CD4-positive, alpha-beta memory T cell (primary cell): ENCODE measurements around the gene OR4D2. TPM values are rescaled to one million over a fixed set of nuclear protein-coding genes. Genes with fewer than 3 reads are reported as not detected.

Source experiments
- CTCF ChIA-PET: fragments of 350-600 bp; sonication (Branson Sonifier 250); formaldehyde crosslinking; loops from one replicate; lab custom pipeline; 2021; ENCODE audit warnings: inconsistent platforms; ENCODE audit not compliant: partially characterized antibody; lab: Charles Lee
- POLR2A ChIA-PET: fragments of 350-600 bp; sonication (Branson Sonifier 250); formaldehyde crosslinking; loops from one replicate; lab custom pipeline; 2021; ENCODE audit not compliant: partially characterized antibody; lab: Charles Lee
- DNase-seq, 5 donors: peaks; one replicate each; pipeline versions ENCODE4 v3.0.0 to v3.0.0-alpha.2; 2020 to 2022; ENCODE audit warnings: mixed read lengths in 1 of 5
- H3K27ac ChIP-seq: one replicate; pipeline ENCODE4 v1.7.0; 2013; ENCODE audit warnings: low read depth, low read length
- H3K27me3 ChIP-seq: 2 replicates; pipeline ENCODE4 v1.7.0; 2013; ENCODE audit warnings: mild to moderate bottlenecking, low read length, moderate library complexity; ENCODE audit not compliant: insufficient read depth
- H3K36me3 ChIP-seq: 2 replicates; pipeline ENCODE4 v1.7.0; 2013; ENCODE audit warnings: mild to moderate bottlenecking, low read length, moderate library complexity; ENCODE audit not compliant: insufficient read depth
- H3K4me1 ChIP-seq: 2 replicates; pipeline ENCODE4 v1.7.0; 2013; ENCODE audit warnings: mild to moderate bottlenecking, low read length, moderate library complexity; ENCODE audit not compliant: insufficient read depth
- H3K4me3 ChIP-seq, 2 donors: one replicate each; pipeline ENCODE4 v1.7.0; 2013; ENCODE audit warnings: low read length in 2 of 2, mild to moderate bottlenecking in 1 of 2
- H3K9me3 ChIP-seq, 2 donors: one replicate each; pipeline ENCODE4 v1.7.0; 2013; ENCODE audit warnings: low read length in 2 of 2, control low read depth in 1 of 2; ENCODE audit not compliant: control insufficient read depth in 1 of 2
- H3K27ac Mint-ChIP-seq, 7 donors: one replicate each; pipeline ENCODE4 v1.8.0; 2020 to 2021; ENCODE audit warnings: mixed read lengths in 7 of 7, mild to moderate bottlenecking in 6 of 7, inconsistent platforms in 3 of 7, moderate library complexity in 3 of 7
- H3K27me3 Mint-ChIP-seq, 2 donors: one replicate each; pipeline ENCODE4 v1.8.0; 2020 to 2021; ENCODE audit warnings: mixed read lengths in 2 of 2
- H3K36me3 Mint-ChIP-seq, 2 donors: one replicate each; pipeline ENCODE4 v1.8.0; 2020 to 2021; ENCODE audit warnings: mixed read lengths in 2 of 2, inconsistent platforms in 1 of 2, mild to moderate bottlenecking in 1 of 2
- H3K4me1 Mint-ChIP-seq, 4 donors: one replicate each; pipeline ENCODE4 v1.8.0; 2020 to 2021; ENCODE audit warnings: mixed read lengths in 4 of 4, mild to moderate bottlenecking in 1 of 4
- H3K4me3 Mint-ChIP-seq, 8 donors: one replicate each; pipeline ENCODE4 v1.8.0; 2020 to 2021; ENCODE audit warnings: mixed read lengths in 8 of 8, mild to moderate bottlenecking in 7 of 8, moderate library complexity in 6 of 8, inconsistent platforms in 3 of 8
- H3K9me3 Mint-ChIP-seq, 8 donors: one replicate each; pipeline ENCODE4 v1.8.0; 2020 to 2021; ENCODE audit warnings: mixed read lengths in 8 of 8, mild to moderate bottlenecking in 5 of 8, inconsistent platforms in 3 of 8, moderate library complexity in 1 of 8
- intact Hi-C: fragments of 100-400 bp; cut with micrococcal nuclease; formaldehyde crosslinking; loops from one replicate; pipeline ENCODE4 v1.15.1; 2023
- polyA plus RNA-seq, 2 donors: library from polyadenylated mRNA; unstranded; fragments of 300-500 nt; fragmentation: Illumina TruSeq; gene quantifications; one replicate each; pipeline ENCODE4 v1.2.3, GENCODE V29; 2021
- total RNA-seq, 2 experiments: library from RNA; stranded (reverse); gene quantifications; one replicate each; pipeline ENCODE4 v1.2.3, GENCODE V29; 2021

The OR4D2 gene
- total and polyA plus RNA-seq, 4 experiments from 2014 or later = not detected

- POLR2A ChIA-PET = no interaction called here
- no peak overlapping the region for H3K27ac ChIP-seq
- intact Hi-C loops = no loop called here
- no peaks in the 10 kb centered on the region for H3K9me3 Mint-ChIP-seq
- H3K4me3 ChIP-seq = no peak overlapping the region
- peaks cover 2 to 14% of the 10 kb centered on the region in 2 donors for H3K27me3 Mint-ChIP-seq
- H3K4me3 Mint-ChIP-seq = no peak overlapping the region
- H3K4me1 ChIP-seq = no peaks in the 10 kb centered on the region
- no peaks in the 10 kb centered on the region for H3K4me1 Mint-ChIP-seq
- no peak for DNase-seq
- no peaks in the 10 kb centered on the region for H3K36me3 Mint-ChIP-seq
- no peaks in the 10 kb centered on the region for H3K36me3 ChIP-seq
- peaks cover 4% of the 10 kb centered on the region for H3K27me3 ChIP-seq
- peak overlapping the region in 1 of 7 donors; percentile 19 for H3K27ac Mint-ChIP-seq
- CTCF ChIA-PET = interaction anchor here (0.7 to 2.7 kb wide), 4 partner anchors 9 to 814 kb away, joined by 3 to 17 read pairs (median 4); no protein-coding TSS in a partner anchor
- no peaks in the 10 kb centered on the region for H3K9me3 ChIP-seq
Observed at GRCh38 chr17:58191241-58191896, 24.6 kb downstream of the OR4D2 start.

GRCh38 chr17:58192612-58193011, 25.8 kb downstream of the OR4D2 start, which contains the start of gene EPX:
Gene EPX (plus strand): TSS chr17:58192726. CDS start chr17:58192847, 121 bp downstream.
- CTCF ChIA-PET = interaction anchor here (1.2 kb wide), 1 partner anchor 57 kb away, joined by 4 read pairs; no protein-coding TSS in a partner anchor
- Mint-ChIP-seq H3K9me3 (no peaks in the 10 kb centered on the region), H3K4me3 (no peak within 1 kb of the TSS), H3K27me3 (peaks cover 5 to 15% of the 10 kb centered on the region in 2 donors), H3K36me3 (no peaks in the 10 kb centered on the region), H3K4me1 (no peaks in the 10 kb centered on the region), H3K27ac (no peak within 1 kb of the TSS)
- Histone ChIP-seq H3K27ac (no peak within 1 kb of the TSS), H3K27me3 (peaks cover 4% of the 10 kb centered on the region), H3K4me1 (no peaks in the 10 kb centered on the region), H3K36me3 (no peaks in the 10 kb centered on the region), H3K4me3 (no peak within 1 kb of the TSS), H3K9me3 (no peaks in the 10 kb centered on the region)
- POLR2A ChIA-PET = no interaction called here
- no peak for DNase-seq
- intact Hi-C loops = no loop called here

GRCh38 chr17:58193641-58194255, 27.0 kb downstream of the OR4D2 start:
- POLR2A ChIA-PET = no interaction called here
- H3K27me3 ChIP-seq = peaks cover 4% of the 10 kb centered on the region
- CTCF ChIA-PET = interaction anchor here (1.3 kb wide), 1 partner anchor 8 kb away, joined by 3 read pairs; no protein-coding TSS in a partner anchor

GRCh38 chr17:58195518-58196123, 28.8 kb downstream of the OR4D2 start:
- CTCF ChIA-PET = interaction anchor here (0.7 kb wide), 2 partner anchors 54 to 986 kb away, joined by 3 to 4 read pairs; no protein-coding TSS in a partner anchor

More at GRCh38 chr17:58193641-58194255, 27.0 kb downstream of the OR4D2 start:
- Mint-ChIP-seq H3K27me3 (peaks cover 12 to 19% of the 10 kb centered on the region in 2 donors), H3K4me1 (no peaks in the 10 kb centered on the region), H3K27ac (no peak overlapping the region), H3K4me3 (no peak overlapping the region), H3K9me3 (no peaks in the 10 kb centered on the region), H3K36me3 (no peaks in the 10 kb centered on the region)
- DNase-seq = no peak
- Histone ChIP-seq H3K4me3 (no peak overlapping the region), H3K27ac (no peak overlapping the region), H3K4me1 (no peaks in the 10 kb centered on the region), H3K9me3 (no peaks in the 10 kb centered on the region), H3K36me3 (no peaks in the 10 kb centered on the region)
- intact Hi-C loops = no loop called here

GRCh38 chr17:58196610-58197009, 29.8 kb downstream of the OR4D2 start:
- H3K4me1 ChIP-seq = no peaks in the 10 kb centered on the region
- ChIA-PET CTCF (no interaction called here), POLR2A (no interaction called here)
- Mint-ChIP-seq H3K27ac (no peak overlapping the region), H3K4me1 (peaks cover 0 to 5% (median 1%) of the 10 kb centered on the region in 4 donors), H3K4me3 (no peak overlapping the region), H3K27me3 (peaks cover 11 to 12% of the 10 kb centered on the region in 2 donors), H3K9me3 (peaks cover 0 to 2% (median 0%) of the 10 kb centered on the region in 8 donors), H3K36me3 (no peaks in the 10 kb centered on the region)
- DNase-seq = no peak
- no peaks in the 10 kb centered on the region for H3K36me3 ChIP-seq
- no peaks in the 10 kb centered on the region for H3K9me3 ChIP-seq
- no peak overlapping the region for H3K27ac ChIP-seq
- intact Hi-C loops = no loop called here
- no peaks in the 10 kb centered on the region for H3K27me3 ChIP-seq
- H3K4me3 ChIP-seq = no peak overlapping the region

More at GRCh38 chr17:58195518-58196123, 28.8 kb downstream of the OR4D2 start:
- POLR2A ChIA-PET = no interaction called here
- intact Hi-C loops = no loop called here
- H3K27me3 ChIP-seq = no peaks in the 10 kb centered on the region
- Mint-ChIP-seq H3K36me3 (no peaks in the 10 kb centered on the region), H3K27me3 (peaks cover 12 to 19% of the 10 kb centered on the region in 2 donors), H3K4me3 (no peak overlapping the region), H3K27ac (no peak overlapping the region), H3K9me3 (peaks cover 0 to 2% (median 0%) of the 10 kb centered on the region in 8 donors), H3K4me1 (peaks cover 0 to 5% (median 1%) of the 10 kb centered on the region in 4 donors)
- H3K27ac ChIP-seq = no peak overlapping the region
- no peaks in the 10 kb centered on the region for H3K36me3 ChIP-seq
- DNase-seq = no peak
- no peaks in the 10 kb centered on the region for H3K9me3 ChIP-seq
- H3K4me3 ChIP-seq = no peak overlapping the region
- no peaks in the 10 kb centered on the region for H3K4me1 ChIP-seq

GRCh38 chr17:58200024-58200633, 33.3 kb downstream of the OR4D2 start:
- DNase-seq = peak in 4 of 5 donors; percentile 26 to 44 (median 39)
- Mint-ChIP-seq H3K9me3 (peaks cover 0 to 2% (median 0%) of the 10 kb centered on the region in 8 donors), H3K27me3 (peaks cover 11 to 12% of the 10 kb centered on the region in 2 donors), H3K4me1 (peaks cover 0 to 5% (median 1%) of the 10 kb centered on the region in 4 donors), H3K36me3 (peaks cover under 1% of the 10 kb centered on the region in 2 donors), H3K27ac (peak overlapping the region in 1 of 7 donors; percentile 63), H3K4me3 (no peak overlapping the region)
- Histone ChIP-seq H3K4me1 (no peaks in the 10 kb centered on the region), H3K36me3 (no peaks in the 10 kb centered on the region), H3K27me3 (no peaks in the 10 kb centered on the region), H3K9me3 (no peaks in the 10 kb centered on the region), H3K27ac (no peak overlapping the region), H3K4me3 (no peak overlapping the region)
- ChIA-PET CTCF (interaction anchor here (0.7 to 4.5 kb wide), 29 partner anchors 9 to 265 kb away, joined by 3 to 17 read pairs (median 4); partner anchors contain the start of genes MKS1 and RNF43), POLR2A (interaction anchor here (1.0 kb wide), 1 partner anchor 19 kb away, joined by 4 read pairs; the partner anchor contains the start of gene MKS1)
- intact Hi-C loops = loop anchor here (2.0 kb wide), 1 partner anchor 805 kb away; no protein-coding TSS in a partner anchor
